Endothelial cell of umbilical vein (primary cell): ENCODE results near the gene CST3. TPM values are rescaled to one million over a fixed set of nuclear protein-coding genes. Genes with fewer than 3 reads are reported as not detected.

ENCODE experiments used
- BruUV-seq: library from RNA; stranded (reverse); fragments of 400-500 nt; replicated peaks from 2 replicates; lab custom pipeline; 2021; lab: Mats Ljungman, UMichigan
- CTCF ChIA-PET: fragments of 300-600, 350-600 bp; sonication (Branson Sonifier 250); formaldehyde crosslinking; loops from one replicate; lab custom pipeline; 2021; ENCODE audit warnings: antibody characterized with exemption, inconsistent platforms; lab: Charles Lee
- POLR2A ChIA-PET: fragments of 300-600, 350-600 bp; sonication (Branson Sonifier 250); formaldehyde crosslinking; loops from one replicate; lab custom pipeline; 2021; ENCODE audit warnings: antibody characterized with exemption, inconsistent platforms; lab: Charles Lee
- DNase-seq: peaks from one replicate; pipeline ENCODE4 v3.0.0-alpha.2; 2011; ENCODE audit warnings: low read depth, low spot score
- FAIRE-seq: peaks from 2 replicates; lab custom pipeline; 2011; peaks lifted over from hg19 to GRCh38; lab: Jason Lieb, UNC
- H2AFZ ChIP-seq: 2 replicates; pipeline ENCODE4 v1.6.0; 2012; ENCODE audit warnings: low read depth, low read length, control low read depth, inconsistent platforms
- H3K27ac ChIP-seq: 2 replicates; pipeline ENCODE4 v1.5.1; 2011; ENCODE audit warnings: low read depth, mild to moderate bottlenecking, control low read depth, low read length, moderate library complexity; ENCODE audit not compliant: insufficient read depth
- H3K27me3 ChIP-seq, 2 experiments: 2 replicates each; pipeline versions ENCODE4 v1.6.0 to v1.6.1; 2011; ENCODE audit warnings: low read length in 2 of 2, mixed read lengths in 1 of 2; ENCODE audit not compliant: control insufficient read depth in 2 of 2, insufficient read depth in 2 of 2
- H3K36me3 ChIP-seq, 2 experiments: 2 replicates in 1 of 2; 3 replicates in 1 of 2; pipeline ENCODE4 v1.5.1; 2011; ENCODE audit warnings: low read length in 2 of 2, mild to moderate bottlenecking in 1 of 2, moderate library complexity in 1 of 2; ENCODE audit not compliant: control insufficient read depth in 2 of 2, insufficient read depth in 2 of 2; ENCODE audit errors: extremely low read depth in 1 of 2
- H3K4me1 ChIP-seq: 3 replicates; pipeline ENCODE4 v1.5.1; 2011; ENCODE audit warnings: mild to moderate bottlenecking, low read length; ENCODE audit not compliant: control insufficient read depth, insufficient read depth; ENCODE audit errors: extremely low read depth
- H3K4me2 ChIP-seq: 2 replicates; pipeline ENCODE4 v1.6.1; 2011; ENCODE audit warnings: low read length, control low read depth, mixed read lengths; ENCODE audit not compliant: insufficient read depth
- H3K4me3 ChIP-seq, 3 experiments: fragments of 200-600 bp in 1 of 3; sonication (generic), shearing (Covaris generic) in 1 of 3; replicated peaks in 1 of 3; 2 replicates each; pipeline ENCODE4 v1.5.1; 2011 to 2016; ENCODE audit warnings: control low read depth in 3 of 3, low read length in 3 of 3, mild to moderate bottlenecking in 2 of 3, inconsistent platforms in 1 of 3, low read depth in 1 of 3, moderate library complexity in 1 of 3; ENCODE audit not compliant: insufficient read depth in 1 of 3
- H3K79me2 ChIP-seq: 2 replicates; pipeline ENCODE4 v1.6.0; 2012; ENCODE audit warnings: low read length, inconsistent platforms; ENCODE audit not compliant: control insufficient read depth, insufficient read depth
- H3K9ac ChIP-seq: replicated peaks from 2 replicates; pipeline ENCODE3; 2011; ENCODE audit warnings: low read length, control low read depth; ENCODE audit not compliant: insufficient read depth; ENCODE audit errors: extremely low read depth
- H3K9me1 ChIP-seq: replicated peaks from 3 replicates; pipeline ENCODE4 v1.6.0; 2011; ENCODE audit warnings: mild to moderate bottlenecking, low read length; ENCODE audit not compliant: control insufficient read depth, insufficient read depth; ENCODE audit errors: extremely low read depth
- H3K9me3 ChIP-seq: replicated peaks from 2 replicates; pipeline ENCODE4 v1.5.1; 2012; ENCODE audit warnings: low read length, inconsistent platforms; ENCODE audit not compliant: control insufficient read depth, insufficient read depth
- H4K20me1 ChIP-seq: replicated peaks from 2 replicates; pipeline ENCODE3; 2011; ENCODE audit warnings: mild to moderate bottlenecking, low read length; ENCODE audit not compliant: control insufficient read depth, insufficient read depth; ENCODE audit errors: extremely low read depth
- CTCF ChIP-seq, 2 donors: IDR thresholded peaks; 1 replicate in 1 of 2; 2 replicates in 1 of 2; pipeline ENCODE4 v1.5.1; 2011; ENCODE audit warnings: low read length in 2 of 2, mild to moderate bottlenecking in 2 of 2, moderate library complexity in 2 of 2, control low read depth in 1 of 2, inconsistent platforms in 1 of 2, low read depth in 1 of 2; ENCODE audit not compliant: insufficient read depth in 1 of 2; ENCODE audit errors: extremely low read depth in 1 of 2
- EZH2 ChIP-seq: IDR thresholded peaks from 2 replicates; pipeline ENCODE4 v1.6.1; 2012; ENCODE audit warnings: borderline replicate concordance, low read depth, mild to moderate bottlenecking, moderate library complexity, low read length, inconsistent platforms; ENCODE audit not compliant: severe bottlenecking
- FOS ChIP-seq: IDR thresholded peaks from 2 replicates; pipeline ENCODE4 v1.6.1; 2011; ENCODE audit warnings: mild to moderate bottlenecking, low read length, moderate library complexity, borderline replicate concordance; ENCODE audit not compliant: insufficient read depth
- GATA2 ChIP-seq: IDR thresholded peaks from 2 replicates; pipeline ENCODE4 v1.7.0; 2011; ENCODE audit warnings: low read depth, mild to moderate bottlenecking, moderate library complexity, mixed read lengths, low read length; ENCODE audit not compliant: insufficient read length, insufficient read depth
- JUN ChIP-seq: IDR thresholded peaks from 2 replicates; pipeline ENCODE4 v1.6.1; 2011; ENCODE audit warnings: borderline replicate concordance, low read depth; ENCODE audit not compliant: insufficient read length, insufficient read depth
- MAX ChIP-seq: IDR thresholded peaks from 2 replicates; pipeline ENCODE4 v1.6.1; 2011; ENCODE audit not compliant: insufficient read depth, insufficient read length
- MYC ChIP-seq: IDR thresholded peaks from one replicate; pipeline ENCODE4 v1.6.1; 2011; ENCODE audit warnings: mild to moderate bottlenecking, low read depth, low read length
- POLR2A ChIP-seq: IDR thresholded peaks from 2 replicates; pipeline ENCODE4 v1.6.1; 2012; ENCODE audit warnings: low read depth, mild to moderate bottlenecking, control low read depth, low read length
- POLR2AphosphoS5 ChIP-seq: IDR thresholded peaks from 2 replicates; pipeline ENCODE4 v1.6.1; 2012; ENCODE audit warnings: low read depth, mild to moderate bottlenecking, control low read depth, low read length, moderate library complexity; ENCODE audit not compliant: insufficient read depth
- dilution Hi-C: fragments of 300-500 bp; cut with MboI; formaldehyde crosslinking; loops from one replicate; pipeline ENCODE4 v1.15.0; 2019; ENCODE audit warnings: low sequenced_read_pairs; ENCODE audit not compliant: extremely low pct_ligation_motif_present
- intact Hi-C: fragments of 100-400 bp; cut with micrococcal nuclease; formaldehyde crosslinking; loops from one replicate; pipeline ENCODE4 v1.10.0; 2022
- polyA plus RNA-seq, 4 experiments: library from polyadenylated mRNA; depleted of rRNA in 3 of 4; stranded (reverse) in 3 of 4; unstranded in 1 of 4; fragments of >200 nt; gene quantifications; 2 replicates each; pipeline versions ENCODE4 v1.2.1 to v1.2.3, GENCODE V29; 2011 to 2012; ENCODE audit warnings: missing spikeins in 1 of 4
- total RNA-seq: library from RNA; stranded (reverse); gene quantifications from 2 replicates; pipeline ENCODE4 v1.2.3, GENCODE V29; 2021

The CST3 gene
- total and polyA plus RNA-seq, 2 donors (not counting 3 experiments of a cell fraction or from before 2014, with no cell fraction given) = 251 to 479 TPM

- H3K9me1 ChIP-seq = no peaks in the 10 kb centered on the region
- CTCF ChIA-PET = interaction anchor here (0.8 to 2.8 kb wide), 7 partner anchors 12 to 386 kb away, joined by 3 to 12 read pairs (median 4); partner anchors contain the start of gene CST3
- H3K79me2 ChIP-seq = no peaks in the 10 kb centered on the region
- no peaks in the 10 kb centered on the region for H3K4me1 ChIP-seq
- TF ChIP-seq CTCF (IDR thresholded peaks at IDR 0.05; ENCODE audit: extremely low read depth in 1 of 2, insufficient read depth in 1 of 2, low read depth in 1 of 2, low read length in 2 of 2) (no peak), POLR2AphosphoS5 (no peak), MYC (no peak), JUN (no peak), FOS (no peak), EZH2 (no peak), GATA2 (no peak), MAX (no peak), POLR2A (no peak)
- no peak for FAIRE-seq
- no peak overlapping the region for H3K4me2 ChIP-seq
- peaks cover 6 to 12% of the 10 kb centered on the region in 2 experiments for H3K27me3 ChIP-seq
- no peak overlapping the region for H3K9ac ChIP-seq
- H3K27ac ChIP-seq = no peak overlapping the region
- dilution Hi-C loops = no loop called here
- H3K9me3 ChIP-seq = no peaks in the 10 kb centered on the region
- no peaks in the 10 kb centered on the region for H3K36me3 ChIP-seq
- no peak for DNase-seq
- POLR2A ChIA-PET = no interaction called here
- no peak overlapping the region for H3K4me3 ChIP-seq
- H4K20me1 ChIP-seq = no peaks in the 10 kb centered on the region
- no peak overlapping the region for H2AFZ ChIP-seq
- intact Hi-C loops = loop anchor here (10.0 kb wide), 3 partner anchors 57 to 923 kb away; partner anchors contain the start of gene THBD
- no TSS peak for BruUV-seq
Measured at GRCh38 chr20:23607497-23608245, 30.1 kb downstream of the CST3 start.
